ENCODE measurements around the gene SPATA13.

The SPATA13 gene

GRCh38 chr13:24232474-24232873, 72.0 kb downstream of the SPATA13 start:
- no peak overlapping the region for H3K9ac ChIP-seq (ENCODE audit: low read length)
- no peaks in the 10 kb centered on the region for H3K79me2 ChIP-seq (ENCODE audit: insufficient read depth, low read length)
- H3K36me3 ChIP-seq (ENCODE audit: low read length): no peaks in the 10 kb centered on the region
- no peaks in the 10 kb centered on the region for H3F3A ChIP-seq (ENCODE audit: insufficient read depth)
- no peaks in the 10 kb centered on the region for H3K27me3 ChIP-seq (ENCODE audit: low read length)
- H3K27ac ChIP-seq (ENCODE audit: low read depth, low read length): no peak overlapping the region
- no peaks in the 10 kb centered on the region for H3K9me2 ChIP-seq (replicated peaks; ENCODE audit: insufficient read depth, low read length)
- H3K4me2 ChIP-seq (ENCODE audit: low read depth, low read length, poor library complexity, severe bottlenecking): no peak overlapping the region
- H3K4me3 ChIP-seq (ENCODE audit: insufficient read depth, low read length, poor library complexity, severe bottlenecking): no peak overlapping the region
- H2AFZ ChIP-seq (ENCODE audit: low read depth, low read length, severe bottlenecking): no peak overlapping the region
- H4K20me1 ChIP-seq (ENCODE audit: low read depth, low read length): no peaks in the 10 kb centered on the region
- TF ChIP-seq CTCF (IDR thresholded peaks at IDR 0.05; ENCODE audit: insufficient read depth, low read length, poor library complexity, severe bottlenecking) (no peak), EZH2phosphoT487 (conservative IDR thresholded peaks at IDR 0.05; ENCODE audit: low read length) (no peak)
- no peaks in the 10 kb centered on the region for H3K9me3 ChIP-seq (ENCODE audit: insufficient read depth, low read length)

DNA sequence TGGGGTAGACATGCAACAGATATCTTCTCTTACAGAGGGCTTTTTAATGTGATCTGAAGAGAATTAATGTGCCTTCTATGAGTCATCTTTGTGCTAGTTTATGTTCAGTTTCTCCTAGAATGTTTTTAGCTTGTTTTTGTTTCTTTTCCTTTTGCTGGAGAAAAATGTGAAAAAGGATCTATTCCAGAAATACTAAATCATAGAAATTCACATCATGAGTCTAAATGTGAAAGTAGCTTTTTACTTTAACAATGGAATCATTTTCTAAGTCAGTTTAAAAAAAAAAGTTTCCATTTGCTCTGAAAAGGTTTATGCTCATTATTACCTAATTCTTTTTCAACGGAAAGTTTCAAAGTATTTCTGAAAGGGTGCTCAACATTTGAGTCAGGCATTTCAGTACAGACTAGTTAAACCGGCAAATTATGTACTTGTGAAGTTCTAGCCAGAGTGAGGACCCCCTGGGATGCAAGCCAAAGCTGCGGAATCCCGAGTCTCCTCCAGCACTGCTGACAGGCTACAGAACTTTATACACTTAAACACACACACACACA, 72.9 kb downstream of the SPATA13 start:
- Histone ChIP-seq H3K79me2 (ENCODE audit: insufficient read depth, low read length) (no peaks in the 10 kb centered on the region), H3K27ac (ENCODE audit: low read depth, low read length) (no peak overlapping the region), H3K9ac (ENCODE audit: low read length) (no peak overlapping the region), H2AFZ (ENCODE audit: low read depth, low read length, severe bottlenecking) (no peak overlapping the region), H3K27me3 (ENCODE audit: low read length) (no peaks in the 10 kb centered on the region), H3K36me3 (ENCODE audit: low read length) (no peaks in the 10 kb centered on the region), H3F3A (ENCODE audit: insufficient read depth) (no peaks in the 10 kb centered on the region), H3K4me2 (ENCODE audit: low read depth, low read length, poor library complexity, severe bottlenecking) (no peak overlapping the region), H3K9me3 (ENCODE audit: insufficient read depth, low read length) (no peaks in the 10 kb centered on the region), H4K20me1 (ENCODE audit: low read depth, low read length) (no peaks in the 10 kb centered on the region), H3K9me2 (replicated peaks; ENCODE audit: insufficient read depth, low read length) (no peaks in the 10 kb centered on the region), H3K4me3 (ENCODE audit: insufficient read depth, low read length, poor library complexity, severe bottlenecking) (no peak overlapping the region)
- no peak for TF ChIP-seq CTCF (IDR thresholded peaks at IDR 0.05; ENCODE audit: insufficient read depth, low read length, poor library complexity, severe bottlenecking)
- TF ChIP-seq EZH2phosphoT487 (conservative IDR thresholded peaks at IDR 0.05; ENCODE audit: low read length): no peak

DNA sequence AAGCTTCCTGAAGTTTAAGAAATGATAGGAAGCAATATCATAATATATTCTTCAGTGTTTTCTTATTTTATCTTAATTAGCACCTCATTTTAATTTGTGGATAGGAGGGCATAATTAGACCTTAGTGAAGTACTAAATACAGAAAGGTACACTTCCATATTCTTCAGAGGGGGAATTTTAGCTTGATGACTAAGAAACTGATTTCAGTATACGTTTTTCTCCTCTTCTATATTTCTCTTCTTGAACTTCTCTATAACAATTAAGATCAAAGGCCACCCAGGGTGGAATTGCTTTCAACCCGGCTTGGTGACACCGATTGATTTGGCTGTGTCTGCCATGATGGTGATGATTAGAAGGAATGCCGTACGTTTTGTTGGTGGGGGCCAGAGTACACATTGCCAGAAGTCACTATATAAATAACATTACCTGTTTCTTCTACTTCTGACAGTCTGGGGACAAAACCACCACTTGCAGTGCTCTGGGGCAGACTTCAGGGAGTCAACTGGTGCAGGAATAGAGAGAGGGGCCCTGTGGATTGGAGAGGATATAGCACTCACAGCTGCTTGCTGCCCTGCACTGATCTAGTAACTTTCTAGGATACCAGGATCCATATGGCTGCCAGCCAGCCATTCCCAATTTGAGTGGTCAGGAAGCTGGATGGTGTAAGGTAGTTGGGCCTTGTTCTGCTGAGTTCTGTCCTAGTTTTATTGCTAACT, 73.8 kb downstream of the SPATA13 start:
- no peak overlapping the region for H3K4me2 ChIP-seq (ENCODE audit: low read depth, low read length, poor library complexity, severe bottlenecking)
- H4K20me1 ChIP-seq (ENCODE audit: low read depth, low read length): no peaks in the 10 kb centered on the region
- H3K9ac ChIP-seq (ENCODE audit: low read length): no peak overlapping the region
- H2AFZ ChIP-seq (ENCODE audit: low read depth, low read length, severe bottlenecking): no peak overlapping the region
- no peaks in the 10 kb centered on the region for H3K79me2 ChIP-seq (ENCODE audit: insufficient read depth, low read length)
- no peak overlapping the region for H3K4me3 ChIP-seq (ENCODE audit: insufficient read depth, low read length, poor library complexity, severe bottlenecking)
- no peak overlapping the region for H3K27ac ChIP-seq (ENCODE audit: low read depth, low read length)
- TF ChIP-seq CTCF (IDR thresholded peaks at IDR 0.05; ENCODE audit: insufficient read depth, low read length, poor library complexity, severe bottlenecking) (no peak), EZH2phosphoT487 (conservative IDR thresholded peaks at IDR 0.05; ENCODE audit: low read length) (no peak)
- no peaks in the 10 kb centered on the region for H3K9me2 ChIP-seq (replicated peaks; ENCODE audit: insufficient read depth, low read length)
- H3K36me3 ChIP-seq (ENCODE audit: low read length): no peaks in the 10 kb centered on the region
- H3K9me3 ChIP-seq (ENCODE audit: insufficient read depth, low read length): no peaks in the 10 kb centered on the region
- no peaks in the 10 kb centered on the region for H3K27me3 ChIP-seq (ENCODE audit: low read length)
- H3F3A ChIP-seq (ENCODE audit: insufficient read depth): no peaks in the 10 kb centered on the region
